Measurements from ENCODE around the gene ZNF445.

- TF ChIP-seq CTCF (IDR thresholded peaks at IDR 0.05) (no peak), POLR2A (IDR thresholded peaks at IDR 0.05) (no peak)
Measured at GRCh38 chr3:44482721-44483120, 5.3 kb upstream of the ZNF445 start.
